ENCODE results near the gene PRKCSH.

The PRKCSH gene

DNA sequence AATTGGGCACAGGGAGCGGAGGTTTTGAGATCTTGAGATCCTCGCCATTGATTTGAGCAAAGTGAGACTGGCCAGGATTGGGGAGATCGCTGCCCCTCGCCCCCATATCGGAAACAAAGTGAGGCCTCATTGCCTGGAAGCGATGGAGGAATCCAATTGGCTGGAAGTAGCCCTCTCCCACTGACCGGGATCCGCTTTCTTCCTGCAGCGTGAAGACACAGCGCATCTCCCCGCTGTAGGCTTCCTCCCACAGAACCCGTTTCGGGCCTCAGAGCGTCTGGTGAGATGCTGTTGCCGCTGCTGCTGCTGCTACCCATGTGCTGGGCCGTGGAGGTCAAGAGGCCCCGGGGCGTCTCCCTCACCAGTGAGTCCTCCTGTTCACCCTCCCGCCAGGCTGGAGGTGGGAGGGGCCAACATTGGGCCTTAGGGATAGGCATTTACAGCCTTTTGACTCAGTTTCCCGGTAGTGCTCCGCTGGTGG is 438 bp downstream of the PRKCSH start:
- TF ChIP-seq, protein P1, sequence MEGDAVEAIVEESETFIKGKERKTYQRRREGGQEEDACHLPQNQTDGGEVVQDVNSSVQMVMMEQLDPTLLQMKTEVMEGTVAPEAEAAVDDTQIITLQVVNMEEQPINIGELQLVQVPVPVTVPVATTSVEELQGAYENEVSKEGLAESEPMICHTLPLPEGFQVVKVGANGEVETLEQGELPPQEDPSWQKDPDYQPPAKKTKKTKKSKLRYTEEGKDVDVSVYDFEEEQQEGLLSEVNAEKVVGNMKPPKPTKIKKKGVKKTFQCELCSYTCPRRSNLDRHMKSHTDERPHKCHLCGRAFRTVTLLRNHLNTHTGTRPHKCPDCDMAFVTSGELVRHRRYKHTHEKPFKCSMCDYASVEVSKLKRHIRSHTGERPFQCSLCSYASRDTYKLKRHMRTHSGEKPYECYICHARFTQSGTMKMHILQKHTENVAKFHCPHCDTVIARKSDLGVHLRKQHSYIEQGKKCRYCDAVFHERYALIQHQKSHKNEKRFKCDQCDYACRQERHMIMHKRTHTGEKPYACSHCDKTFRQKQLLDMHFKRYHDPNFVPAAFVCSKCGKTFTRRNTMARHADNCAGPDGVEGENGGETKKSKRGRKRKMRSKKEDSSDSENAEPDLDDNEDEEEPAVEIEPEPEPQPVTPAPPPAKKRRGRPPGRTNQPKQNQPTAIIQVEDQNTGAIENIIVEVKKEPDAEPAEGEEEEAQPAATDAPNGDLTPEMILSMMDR (conservative IDR thresholded peaks at IDR 0.05; ENCODE audit: low read length) = no peak
- peak overlapping the region; percentile 95 for H3K4me3 ChIP-seq (ENCODE audit: low read length)
- DNase-seq (ENCODE audit: low read depth) = peak; percentile 9

DNA sequence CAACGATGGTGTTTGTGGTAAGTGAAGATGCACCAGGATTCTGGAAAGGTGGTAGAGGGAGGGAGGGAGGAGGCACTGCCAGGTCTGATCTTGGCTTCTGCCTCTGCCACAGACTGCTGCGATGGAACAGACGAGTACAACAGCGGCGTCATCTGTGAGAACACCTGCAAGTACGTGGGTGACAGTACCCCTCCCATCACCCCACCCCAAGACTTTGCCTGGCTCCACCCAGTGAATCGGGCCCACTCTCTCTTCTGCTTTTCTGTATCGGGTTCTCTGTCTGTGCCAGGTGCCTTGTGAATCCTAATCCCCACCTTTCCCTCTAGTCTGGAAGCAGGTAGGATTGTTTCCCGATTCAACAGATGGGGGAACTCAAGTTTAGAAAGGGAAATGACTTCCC is 2.5 kb downstream of the PRKCSH start:
- no peak overlapping the region for H3K4me3 ChIP-seq (ENCODE audit: low read length)
- DNase-seq (ENCODE audit: low read depth) = no peak
- TF ChIP-seq, protein P1 (conservative IDR thresholded peaks at IDR 0.05; ENCODE audit: low read length) = no peak

DNA sequence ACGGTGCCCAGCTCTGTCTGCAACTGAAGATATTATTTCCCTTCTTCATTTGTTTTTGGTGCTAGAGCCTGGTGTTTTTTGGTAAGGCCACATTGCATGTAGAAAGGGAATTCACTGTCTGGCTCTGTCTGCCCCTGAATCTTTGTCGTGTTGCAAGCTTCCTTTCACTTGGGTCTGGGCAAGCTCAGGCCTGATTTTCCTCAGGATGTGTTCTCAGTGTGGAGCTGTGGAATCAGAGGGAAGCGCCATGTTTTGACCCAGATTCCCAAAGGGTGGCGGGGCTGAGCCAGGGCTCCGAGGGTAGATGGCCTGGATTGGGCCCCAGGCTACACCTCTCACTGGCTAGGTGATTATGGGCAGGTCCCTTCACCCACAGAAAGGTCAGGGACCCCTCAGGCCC is 8.6 kb downstream of the PRKCSH start:
- DNase-seq (ENCODE audit: low read depth) = no peak
- TF ChIP-seq, protein P1 (conservative IDR thresholded peaks at IDR 0.05; ENCODE audit: low read length) = no peak

DNA sequence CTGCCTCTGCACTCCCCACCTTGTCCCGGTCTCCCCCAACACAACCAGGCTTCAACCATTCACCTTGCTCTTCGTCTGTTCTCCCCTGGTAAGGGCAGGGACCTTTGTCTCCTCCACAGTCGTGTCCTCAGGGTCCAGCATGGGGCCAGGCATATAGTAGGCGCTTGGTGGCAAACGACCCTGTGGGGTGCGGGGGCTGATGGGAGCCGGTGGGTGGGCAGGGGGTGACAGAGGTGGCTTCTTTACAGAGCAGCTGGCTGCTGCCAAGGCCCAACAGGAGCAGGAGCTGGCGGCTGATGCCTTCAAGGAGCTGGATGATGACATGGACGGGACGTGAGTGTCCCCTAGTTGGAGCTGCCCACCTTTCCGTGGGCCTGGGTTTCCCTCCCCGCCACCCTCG is 9.7 kb downstream of the PRKCSH start:
- TF ChIP-seq, protein P1 (conservative IDR thresholded peaks at IDR 0.05; ENCODE audit: low read length) = no peak
- H3K4me3 ChIP-seq (ENCODE audit: low read length) = no peak overlapping the region
- DNase-seq (ENCODE audit: low read depth) = no peak

More for the DNA sequence above, 8.6 kb downstream of the PRKCSH start:
- H3K4me3 ChIP-seq (ENCODE audit: low read length) = no peak overlapping the region

DNA sequence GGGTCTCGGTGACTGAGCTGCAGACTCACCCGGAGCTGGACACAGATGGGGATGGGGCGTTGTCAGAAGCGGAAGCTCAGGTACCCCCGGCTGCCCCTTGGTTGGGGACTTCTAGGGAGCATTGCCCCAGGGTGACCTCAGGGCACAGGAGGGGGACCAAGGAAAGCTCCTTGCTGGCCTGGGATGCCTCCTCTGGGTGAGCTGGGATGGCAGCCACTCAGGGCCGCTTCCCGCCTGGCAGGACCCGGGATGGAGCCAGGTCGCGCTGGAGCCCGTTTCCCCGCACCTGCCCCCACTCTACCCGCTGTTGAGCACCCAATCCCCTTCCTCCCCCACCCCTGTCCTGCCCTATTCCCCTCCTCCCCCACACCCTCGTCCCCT is 10.8 kb downstream of the PRKCSH start:
- H3K4me3 ChIP-seq (ENCODE audit: low read length) = no peak overlapping the region
- DNase-seq (ENCODE audit: low read depth) = no peak
- TF ChIP-seq, protein P1 (conservative IDR thresholded peaks at IDR 0.05; ENCODE audit: low read length) = no peak

DNA sequence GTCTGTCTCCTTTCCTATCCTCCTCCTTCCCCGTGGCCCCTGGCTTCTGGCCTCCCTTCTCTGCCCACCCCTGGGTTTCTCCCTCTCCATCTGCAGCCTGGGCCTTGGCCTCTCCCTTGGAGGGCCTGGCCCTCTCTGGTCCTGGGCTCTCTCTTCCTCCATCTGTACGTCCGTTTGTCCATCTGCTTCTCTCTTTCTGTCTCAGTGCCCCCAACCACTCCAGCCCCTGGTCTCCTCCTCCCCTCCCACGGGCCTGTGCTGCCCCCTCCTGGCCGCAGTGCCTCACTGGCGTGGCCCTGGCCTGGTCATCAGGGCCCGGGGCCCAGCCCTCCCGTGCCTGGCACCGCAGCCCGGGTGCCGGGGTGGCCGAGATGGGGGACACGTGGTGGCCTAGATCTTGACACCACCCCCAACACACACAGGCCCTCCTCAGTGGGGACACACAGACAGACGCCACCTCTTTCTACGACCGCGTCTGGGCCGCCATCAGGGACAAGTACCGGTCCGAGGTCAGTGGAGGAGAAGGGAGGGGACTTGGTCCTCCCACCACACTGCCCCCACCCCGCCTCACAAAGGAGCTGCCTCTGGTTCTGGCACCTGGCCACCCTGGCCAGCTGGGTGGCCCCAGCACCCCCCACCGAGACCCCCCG is 11.3 kb downstream of the PRKCSH start:
- no peak overlapping the region for H3K4me3 ChIP-seq (ENCODE audit: low read length)
- DNase-seq (ENCODE audit: low read depth) = no peak

More for the DNA sequence above, 11.3 kb downstream of the PRKCSH start:
- TF ChIP-seq, protein P1 (conservative IDR thresholded peaks at IDR 0.05; ENCODE audit: low read length) = peak; percentile 63
